Measurements from ENCODE around the gene PRIM2.
A peak's percentile ranks its signal among the peaks of the same experiment; 100 is the strongest.
"Not testable (repeated sequence)": the region's sequence is repeated elsewhere in the genome, so short reads cannot be mapped to it uniquely, and the experiment has no call there.

The PRIM2 gene

GRCh38 chr6:57317060-57317943, at the start of gene PRIM2:
PRIM2 (plus strand) TSS chr6:57317630; CDS start chr6:57318446, 816 bp downstream.
- peak; percentile 91 for DNase-seq

DNA sequence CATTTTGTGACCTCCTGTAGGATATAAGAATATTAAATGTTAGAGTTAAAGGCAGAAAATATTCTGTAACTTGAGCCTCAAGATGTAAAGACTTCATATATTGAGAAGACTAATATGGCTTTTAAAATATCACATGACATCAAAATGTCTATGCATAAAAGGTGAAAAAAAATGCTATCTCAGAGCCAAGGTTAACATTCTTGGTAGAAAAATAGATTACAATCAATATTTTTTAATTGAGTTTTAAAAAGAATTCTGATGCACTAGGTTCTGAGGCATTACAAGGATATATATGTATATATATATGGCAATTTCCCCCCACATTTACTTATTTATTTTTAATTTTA, 49.2 kb upstream of the PRIM2 start:
- no peak for DNase-seq

DNA sequence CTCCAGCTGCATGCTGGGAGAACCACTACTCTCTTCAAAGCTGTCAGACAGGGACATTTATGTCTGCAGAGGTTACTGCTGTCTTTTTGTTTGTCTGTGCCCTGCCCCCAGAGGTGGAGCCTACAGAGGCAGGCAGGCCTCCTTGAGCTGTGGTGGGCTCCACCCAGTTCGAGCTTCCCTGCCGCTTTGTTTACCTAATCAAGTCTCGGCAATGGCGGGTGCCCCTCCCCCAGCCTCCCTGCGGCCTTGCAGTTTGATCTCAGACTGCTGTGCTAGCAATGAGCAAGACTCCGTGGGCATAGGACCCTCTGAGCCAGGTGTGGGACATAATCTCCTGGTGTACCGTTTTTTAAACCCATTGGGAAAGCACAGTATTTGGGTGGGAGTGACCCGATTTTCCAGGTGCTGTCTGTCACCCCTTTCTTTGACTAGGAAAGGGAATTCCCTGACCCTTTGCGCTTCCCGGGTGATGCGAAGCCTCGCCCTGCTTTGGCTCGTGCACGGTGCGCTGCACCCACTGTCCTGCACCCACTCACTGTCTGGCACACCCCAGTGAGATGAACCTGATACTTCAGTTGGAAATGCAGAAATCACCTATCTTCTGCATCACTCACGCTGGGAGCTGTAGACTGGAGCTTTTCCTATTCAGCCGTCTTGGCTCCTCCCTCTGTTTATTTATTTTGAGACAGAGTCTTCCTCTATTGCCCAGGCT, 43.2 kb upstream of the PRIM2 start:
- not testable (repeated sequence) for DNase-seq

GRCh38 chr6:57275384-57275783, 42.0 kb upstream of the PRIM2 start:
- DNase-seq, result no peak

DNA sequence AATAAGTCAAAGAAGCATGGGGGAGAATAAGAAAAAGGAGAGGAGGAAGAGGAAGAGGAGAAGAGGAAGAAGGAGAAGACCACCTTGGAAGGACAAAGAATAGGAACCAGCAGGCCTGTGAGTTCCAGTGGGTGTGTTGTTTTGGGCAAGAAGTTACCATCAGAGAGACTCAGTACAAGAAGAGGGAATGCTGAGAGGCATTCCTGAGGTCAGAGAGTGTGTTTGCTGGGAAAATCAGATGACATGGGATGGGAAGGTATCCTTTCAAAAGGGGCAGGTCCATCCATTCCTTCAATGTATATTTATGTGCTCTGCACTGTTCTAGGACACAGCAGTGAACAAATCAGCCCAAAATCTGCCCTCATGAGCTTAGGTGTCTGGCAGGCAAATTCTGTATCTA, 40.5 kb upstream of the PRIM2 start:
- DNase-seq, result no peak

- DNase-seq, result no peak
Measured at GRCh38 chr6:57278570-57278969, 38.9 kb upstream of the PRIM2 start.

DNA sequence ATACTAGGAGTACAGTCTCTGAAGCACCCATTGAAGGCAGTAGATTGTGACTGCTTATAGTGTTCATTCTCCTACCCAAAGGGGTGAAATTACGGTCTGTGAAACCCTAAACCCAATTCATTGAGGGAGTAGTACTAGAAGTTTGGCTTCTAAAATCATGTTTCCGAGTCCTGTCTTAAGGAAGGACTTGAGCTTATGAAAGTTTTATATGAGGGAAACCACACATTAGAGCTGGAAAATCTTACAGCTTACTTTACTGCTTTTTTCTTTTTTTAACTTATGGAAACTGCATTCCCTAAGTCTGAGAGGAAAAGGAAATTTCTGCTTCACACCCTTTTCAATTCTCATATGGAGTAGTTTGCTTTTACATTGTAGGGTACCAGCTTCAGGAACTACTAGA, 38.4 kb upstream of the PRIM2 start:
- DNase-seq, result no peak

DNA sequence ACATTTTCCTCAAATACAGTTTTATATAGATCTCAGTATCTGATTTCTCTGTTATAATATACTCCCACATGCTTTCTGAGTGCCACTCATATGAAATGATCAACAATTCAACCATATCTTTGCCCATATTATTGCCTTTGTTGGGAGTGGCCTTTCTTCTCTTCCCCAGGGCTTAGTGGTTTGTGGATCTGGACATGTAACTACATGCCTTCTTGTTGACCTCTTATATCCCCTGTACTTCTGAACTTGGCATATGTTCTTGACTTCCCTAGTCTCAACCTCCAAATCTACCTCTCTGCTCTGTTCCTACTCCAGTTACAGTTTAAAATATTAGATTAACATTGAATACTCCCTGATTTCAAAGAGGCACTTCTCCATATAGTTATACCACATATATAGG, 34.3 kb upstream of the PRIM2 start:
- no peak for DNase-seq

DNA sequence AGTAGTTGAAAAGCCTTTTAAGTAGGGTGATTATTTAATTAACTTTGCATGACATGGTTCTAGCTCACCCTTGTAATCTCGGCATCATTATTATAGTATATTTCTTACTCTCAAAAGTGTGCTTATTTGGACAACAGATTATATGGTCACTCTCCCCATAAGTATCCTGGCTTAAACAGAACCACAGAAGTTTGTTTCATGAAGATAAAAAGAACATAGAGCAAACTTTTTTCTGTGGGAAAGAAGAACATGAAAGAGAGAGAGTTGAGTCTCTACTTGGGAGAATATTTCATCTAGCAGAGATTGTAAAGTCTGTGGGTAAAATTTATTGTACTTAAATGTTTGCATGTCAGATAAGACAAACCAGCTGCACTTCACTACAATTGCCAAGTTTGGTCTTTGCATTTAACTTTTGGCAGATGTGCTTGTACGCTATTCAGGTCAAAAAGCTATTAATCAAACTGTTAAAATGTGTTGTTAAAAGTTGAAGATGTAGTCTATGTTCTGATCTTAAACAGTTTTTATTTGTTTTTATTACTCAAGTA, 33.4 kb upstream of the PRIM2 start:
- DNase-seq, result no peak

- DNase-seq, result not testable (repeated sequence)
Measured at GRCh38 chr6:57288136-57288535, 29.3 kb upstream of the PRIM2 start.

GRCh38 chr6:57293472-57293871, 24.0 kb upstream of the PRIM2 start:
- DNase-seq, result not testable (repeated sequence)

GRCh38 chr6:57294862-57295445, 22.5 kb upstream of the PRIM2 start:
- no peak for DNase-seq

DNA sequence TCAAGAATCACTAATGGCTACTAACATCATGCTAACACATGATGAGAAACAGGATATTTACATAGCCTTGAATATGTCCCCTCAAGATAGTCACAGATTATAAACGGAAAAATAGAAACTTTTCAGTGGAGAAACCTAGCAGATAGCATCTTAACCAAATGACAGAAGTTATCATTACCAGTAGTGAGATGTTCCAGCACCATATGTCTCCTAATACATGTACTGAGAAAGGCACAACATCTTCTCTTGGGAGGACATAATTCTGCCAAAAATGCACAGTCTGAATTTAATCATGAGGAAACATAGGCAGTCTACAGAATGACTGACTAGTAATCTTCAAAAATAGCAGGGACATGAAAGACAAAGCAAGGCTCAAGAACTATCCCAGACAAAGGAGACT, 19.9 kb upstream of the PRIM2 start:
- no peak for DNase-seq

DNA sequence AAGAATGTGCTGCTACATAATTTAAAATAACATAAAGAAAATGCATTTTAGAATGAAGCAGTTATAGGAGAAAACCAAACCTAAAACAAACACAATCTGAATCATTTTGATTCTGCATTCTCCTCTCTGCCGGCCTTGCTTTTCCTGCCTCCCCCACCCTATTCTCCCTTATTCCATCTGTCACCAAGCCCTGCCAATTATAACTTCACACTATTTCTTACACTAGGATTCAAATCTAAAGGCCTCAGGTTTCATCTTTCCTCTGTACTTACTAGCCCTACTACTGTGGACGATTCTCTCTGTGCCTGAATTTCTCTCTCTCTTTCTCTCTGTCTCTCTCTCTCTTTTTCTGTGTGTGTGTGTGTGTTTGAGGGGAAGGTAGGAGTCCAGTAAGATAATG, 18.7 kb upstream of the PRIM2 start:
- DNase-seq, result no peak

GRCh38 chr6:57301757-57302156, 15.7 kb upstream of the PRIM2 start:
- DNase-seq, result no peak

DNA sequence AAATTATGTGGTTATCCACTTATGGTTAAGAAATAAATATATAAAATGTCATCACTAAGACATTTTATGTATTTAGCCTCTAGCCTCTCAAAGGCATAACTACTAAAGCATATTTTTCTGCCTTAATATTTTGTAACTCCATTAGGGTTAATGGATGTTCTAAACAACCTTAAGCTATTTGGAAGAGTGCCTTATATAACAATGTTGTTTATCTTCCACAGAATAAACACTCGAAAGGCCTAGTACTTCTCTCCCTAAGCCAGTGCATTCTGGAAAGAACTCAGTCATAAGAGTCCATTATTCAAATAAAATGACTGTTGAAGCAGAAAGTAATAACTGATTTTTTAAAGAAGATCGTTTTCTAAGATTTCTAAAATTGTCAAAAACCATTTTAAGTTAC, 15.0 kb upstream of the PRIM2 start:
- DNase-seq, result no peak

DNA sequence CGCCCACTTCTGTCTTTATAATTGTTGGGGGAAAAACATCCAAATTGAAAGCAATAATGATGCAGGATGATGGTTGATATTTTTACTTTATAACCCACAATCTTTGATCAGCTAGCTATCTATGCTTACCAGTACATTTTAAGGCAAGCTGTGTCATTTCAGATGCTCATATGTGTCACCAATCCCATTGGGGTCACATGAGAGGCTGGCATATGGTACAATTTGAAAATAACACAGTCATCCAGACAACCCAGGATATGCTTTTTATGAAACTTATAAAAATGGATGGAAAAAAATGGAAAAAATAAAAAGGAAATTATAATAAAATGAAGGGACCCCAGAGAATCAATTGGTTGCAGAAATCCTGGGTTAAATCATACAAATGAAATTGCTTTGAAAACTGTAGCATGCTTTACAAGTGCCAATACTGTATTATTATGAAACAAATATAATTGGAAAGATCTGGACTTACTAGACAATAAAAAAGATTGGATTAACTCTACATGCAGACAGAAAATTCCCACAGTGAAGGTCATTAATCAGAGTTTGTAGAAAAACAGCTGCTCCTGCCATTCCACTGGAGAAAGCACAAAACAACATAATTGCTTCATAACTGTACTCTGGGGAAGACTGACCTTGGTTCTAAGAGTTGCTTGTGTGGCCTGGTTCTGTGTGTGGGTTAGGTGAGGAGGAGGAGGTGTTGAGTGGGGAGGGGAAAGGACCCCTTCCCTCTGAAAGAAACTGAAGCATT, 13.3 kb upstream of the PRIM2 start:
- DNase-seq, result no peak

GRCh38 chr6:57305107-57305506, 12.3 kb upstream of the PRIM2 start:
- no peak for DNase-seq

DNA sequence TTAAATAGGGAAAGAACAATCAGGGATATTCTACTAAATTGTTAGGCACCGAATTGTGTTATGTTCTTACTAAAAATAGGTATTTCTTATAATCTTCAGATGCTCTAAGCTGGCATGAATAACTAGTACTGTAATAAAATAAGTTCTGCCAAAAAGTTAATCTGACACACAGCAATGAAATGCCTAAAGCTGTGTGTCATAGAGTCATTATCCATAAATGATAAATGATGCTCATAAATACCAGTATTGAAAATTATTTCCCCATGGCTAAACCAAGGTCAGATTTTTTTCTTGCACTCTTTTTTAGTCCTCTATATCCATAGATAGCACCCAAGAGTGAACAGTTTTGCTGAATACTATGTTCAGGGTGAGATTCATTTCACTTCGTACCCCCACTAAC, 11.7 kb upstream of the PRIM2 start:
- DNase-seq, result no peak

DNA sequence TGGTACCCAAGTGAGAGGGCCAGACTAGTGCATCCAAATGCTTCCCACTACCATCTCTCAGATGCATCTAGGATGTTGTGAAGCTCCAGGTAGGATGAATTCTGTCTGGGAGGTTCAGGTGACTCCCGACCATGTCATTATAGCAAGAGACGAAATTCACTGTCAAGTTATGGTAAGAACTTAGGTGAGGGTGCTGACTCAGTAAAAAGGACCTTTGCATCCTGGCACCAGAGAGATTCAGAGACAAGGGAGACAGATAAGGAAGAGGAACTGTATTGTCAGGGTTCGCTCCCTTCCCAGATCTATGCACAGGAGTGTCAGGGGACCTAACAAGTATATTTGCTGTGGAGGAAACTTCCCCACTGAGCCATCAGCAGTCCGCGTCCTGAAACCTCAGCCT, 11.2 kb upstream of the PRIM2 start:
- DNase-seq, result no peak

DNA sequence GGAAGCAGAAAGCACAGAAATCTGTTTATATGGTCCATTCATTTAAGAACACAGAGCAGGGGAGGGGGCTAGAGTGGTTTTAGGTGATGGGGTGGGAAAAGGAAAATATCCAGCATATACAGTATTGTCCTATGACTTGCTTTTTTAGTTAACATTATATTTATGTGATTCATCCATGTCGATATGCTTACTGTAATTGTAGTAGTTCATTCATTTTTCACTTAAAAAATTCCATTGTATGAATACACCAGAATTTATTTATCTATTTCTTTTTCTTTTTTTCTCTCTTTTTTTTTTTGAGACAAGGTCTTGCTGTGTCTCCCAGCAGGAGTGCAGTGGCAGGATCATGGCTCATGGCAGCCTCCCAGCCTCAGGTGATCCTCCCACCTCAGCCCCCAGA, 9.6 kb upstream of the PRIM2 start:
- no peak for DNase-seq

DNA sequence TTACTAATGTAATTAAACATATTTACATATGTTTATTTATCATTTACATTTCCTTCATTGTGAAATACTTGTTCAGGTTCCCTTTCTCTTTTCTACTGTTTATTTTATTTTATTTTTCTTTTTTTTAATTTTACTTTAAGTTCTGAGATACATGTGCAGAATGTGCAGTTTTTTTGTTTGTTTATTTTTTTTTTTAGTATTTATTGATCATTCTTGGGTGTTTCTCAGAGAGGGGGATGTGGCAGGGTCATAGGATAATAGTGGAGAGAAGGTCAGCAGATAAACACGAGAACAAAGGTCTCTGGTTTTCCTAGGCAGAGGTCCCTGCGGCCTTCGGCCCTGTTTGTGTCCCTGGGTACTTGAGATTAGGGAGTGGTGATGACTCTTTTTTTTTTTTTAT, 8.7 kb upstream of the PRIM2 start:
- DNase-seq, result not testable (repeated sequence)

Measured in activated CD4-positive, alpha-beta T cell treated with anti-CD3 and anti-CD28 coated beads, Interleukin-2, amount 50 U/mL, for 16 hours (primary cell).